GM12892 (cell line): ENCODE results near the gene REC114.

Experiments used
- POLR2A ChIP-seq: IDR thresholded peaks from 2 replicates; pipeline ENCODE4 v1.6.1; 2011; ENCODE audit warnings: low read depth, low read length, control low read depth
- POLR2AphosphoS5 ChIP-seq: IDR thresholded peaks from 2 replicates; pipeline ENCODE4 v1.6.1; 2011; ENCODE audit warnings: low read depth, low read length, control low read depth

- TF ChIP-seq POLR2AphosphoS5 (no peak), POLR2A (no peak)
These were observed 166.0 kb downstream of the REC114 start for GRCh38 chr15:73608941-73609340.
